ENCODE data around the gene REV3L.

The REV3L gene

DNA sequence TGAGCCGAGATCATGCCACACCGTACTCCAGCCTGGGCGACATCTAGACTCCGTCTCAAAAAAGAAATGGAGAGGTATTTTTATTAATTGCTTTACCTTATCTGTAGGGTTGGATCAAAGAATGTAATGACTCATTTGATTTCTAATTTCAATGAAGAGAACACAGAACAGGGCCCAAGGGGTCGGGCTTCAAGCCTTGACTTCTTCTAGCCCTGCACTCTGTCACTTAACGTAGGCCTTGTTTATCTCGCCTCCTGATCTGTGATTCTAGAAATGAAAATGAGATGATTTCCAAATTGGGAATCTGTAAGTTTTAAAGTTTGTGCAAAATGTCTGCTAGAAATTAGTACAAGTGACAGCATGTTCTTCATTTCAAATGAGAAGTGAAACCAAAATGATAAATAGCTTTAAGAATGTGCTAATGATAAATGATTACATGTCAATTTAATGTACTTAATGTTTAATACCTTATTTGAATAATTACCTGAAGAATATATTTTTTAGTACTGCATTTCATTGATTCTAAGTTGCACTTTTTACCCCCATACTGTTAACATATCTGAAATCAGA, 215.2 kb downstream of the REV3L start:
- H3K27ac ChIP-seq (ENCODE audit: low read depth, low read length) = no peak overlapping the region
- no peak overlapping the region for H3K9ac ChIP-seq (ENCODE audit: low read length)
- no peaks in the 10 kb centered on the region for H3K9me2 ChIP-seq (replicated peaks; ENCODE audit: insufficient read depth, low read length)
- peaks cover 28% of the 10 kb centered on the region; the same call in 1 of the 2 replicates for H3K79me2 ChIP-seq (ENCODE audit: insufficient read depth, low read length)
- H3K4me2 ChIP-seq (ENCODE audit: low read depth, low read length, poor library complexity, severe bottlenecking) = no peak overlapping the region
- 0 out of 2 replicates have a peak, but pooled peaks cover 6% of the 10 kb centered on the region for H3F3A ChIP-seq (ENCODE audit: insufficient read depth)
- H4K20me1 ChIP-seq (ENCODE audit: low read depth, low read length) = no peaks in the 10 kb centered on the region
- TF ChIP-seq EZH2phosphoT487 (conservative IDR thresholded peaks at IDR 0.05; ENCODE audit: low read length) = no peak
- TF ChIP-seq, protein P1, sequence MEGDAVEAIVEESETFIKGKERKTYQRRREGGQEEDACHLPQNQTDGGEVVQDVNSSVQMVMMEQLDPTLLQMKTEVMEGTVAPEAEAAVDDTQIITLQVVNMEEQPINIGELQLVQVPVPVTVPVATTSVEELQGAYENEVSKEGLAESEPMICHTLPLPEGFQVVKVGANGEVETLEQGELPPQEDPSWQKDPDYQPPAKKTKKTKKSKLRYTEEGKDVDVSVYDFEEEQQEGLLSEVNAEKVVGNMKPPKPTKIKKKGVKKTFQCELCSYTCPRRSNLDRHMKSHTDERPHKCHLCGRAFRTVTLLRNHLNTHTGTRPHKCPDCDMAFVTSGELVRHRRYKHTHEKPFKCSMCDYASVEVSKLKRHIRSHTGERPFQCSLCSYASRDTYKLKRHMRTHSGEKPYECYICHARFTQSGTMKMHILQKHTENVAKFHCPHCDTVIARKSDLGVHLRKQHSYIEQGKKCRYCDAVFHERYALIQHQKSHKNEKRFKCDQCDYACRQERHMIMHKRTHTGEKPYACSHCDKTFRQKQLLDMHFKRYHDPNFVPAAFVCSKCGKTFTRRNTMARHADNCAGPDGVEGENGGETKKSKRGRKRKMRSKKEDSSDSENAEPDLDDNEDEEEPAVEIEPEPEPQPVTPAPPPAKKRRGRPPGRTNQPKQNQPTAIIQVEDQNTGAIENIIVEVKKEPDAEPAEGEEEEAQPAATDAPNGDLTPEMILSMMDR (IDR thresholded peaks at IDR 0.05; ENCODE audit: insufficient read depth, low read length, poor library complexity, severe bottlenecking) = no peak
- no peaks in the 10 kb centered on the region for H3K9me3 ChIP-seq (ENCODE audit: insufficient read depth, low read length)
- no peaks in the 10 kb centered on the region for H3K27me3 ChIP-seq (ENCODE audit: low read length)
- H3K4me3 ChIP-seq (ENCODE audit: insufficient read depth, low read length, poor library complexity, severe bottlenecking) = no peak overlapping the region
- H3K36me3 ChIP-seq (ENCODE audit: low read length) = peaks cover 6% of the 10 kb centered on the region; the same call in 1 of the 2 replicates
- H2AFZ ChIP-seq (ENCODE audit: low read depth, low read length, severe bottlenecking) = no peak overlapping the region

DNA sequence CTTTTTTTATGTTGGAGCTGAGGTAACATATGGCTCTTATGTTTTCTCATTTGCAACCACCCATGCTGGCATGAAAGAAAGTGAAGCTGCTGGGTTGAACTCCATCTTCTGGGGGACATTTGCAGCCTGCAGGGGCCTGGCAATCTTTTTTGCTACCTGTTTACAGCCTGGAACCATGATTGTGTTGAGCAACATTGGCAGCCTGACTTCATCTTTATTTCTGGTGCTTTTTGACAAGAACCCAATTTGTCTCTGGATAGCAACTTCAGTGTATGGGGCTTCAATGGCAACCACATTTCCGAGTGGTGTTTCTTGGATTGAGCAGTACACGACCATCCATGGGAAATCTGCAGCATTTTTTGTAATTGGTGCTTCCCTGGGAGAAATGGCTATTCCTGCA, 216.7 kb downstream of the REV3L start:
- Histone ChIP-seq H3K9me3 (ENCODE audit: insufficient read depth, low read length) (no peaks in the 10 kb centered on the region), H3F3A (ENCODE audit: insufficient read depth) (0 out of 2 replicates have a peak, but pooled peaks cover 6% of the 10 kb centered on the region), H3K79me2 (ENCODE audit: insufficient read depth, low read length) (peaks cover 33% of the 10 kb centered on the region), H4K20me1 (ENCODE audit: low read depth, low read length) (no peaks in the 10 kb centered on the region), H3K36me3 (ENCODE audit: low read length) (peaks cover 6% of the 10 kb centered on the region; the same call in 1 of the 2 replicates), H3K9me2 (replicated peaks; ENCODE audit: insufficient read depth, low read length) (no peaks in the 10 kb centered on the region), H2AFZ (ENCODE audit: low read depth, low read length, severe bottlenecking) (no peak overlapping the region), H3K27me3 (ENCODE audit: low read length) (no peaks in the 10 kb centered on the region), H3K9ac (ENCODE audit: low read length) (no peak overlapping the region), H3K4me3 (ENCODE audit: insufficient read depth, low read length, poor library complexity, severe bottlenecking) (no peak overlapping the region), H3K27ac (ENCODE audit: low read depth, low read length) (no peak overlapping the region), H3K4me2 (ENCODE audit: low read depth, low read length, poor library complexity, severe bottlenecking) (no peak overlapping the region)
- TF ChIP-seq, protein P1 (IDR thresholded peaks at IDR 0.05; ENCODE audit: insufficient read depth, low read length, poor library complexity, severe bottlenecking) = no peak
- no peak for TF ChIP-seq EZH2phosphoT487 (conservative IDR thresholded peaks at IDR 0.05; ENCODE audit: low read length)

DNA sequence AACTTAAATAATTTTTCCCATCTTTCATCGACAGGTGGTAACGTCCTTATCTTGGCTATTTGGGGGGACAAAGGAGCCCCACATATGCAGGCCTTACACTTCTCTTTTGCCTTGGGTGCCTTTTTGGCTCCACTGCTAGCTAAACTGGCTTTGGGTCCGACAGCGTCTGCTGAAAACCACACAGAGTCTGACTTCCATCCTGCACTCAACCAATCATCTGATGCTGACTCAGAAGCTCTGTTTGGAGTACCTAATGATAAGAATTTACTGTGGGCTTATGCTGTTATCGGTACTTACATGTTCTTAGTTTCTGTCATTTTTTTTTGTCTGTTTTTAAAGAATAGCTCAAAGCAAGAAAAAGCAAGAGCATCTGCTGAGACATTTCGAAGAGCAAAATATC, 217.2 kb downstream of the REV3L start:
- no peak overlapping the region for H2AFZ ChIP-seq (ENCODE audit: low read depth, low read length, severe bottlenecking)
- H3K27me3 ChIP-seq (ENCODE audit: low read length) = no peaks in the 10 kb centered on the region
- no peaks in the 10 kb centered on the region for H4K20me1 ChIP-seq (ENCODE audit: low read depth, low read length)
- H3F3A ChIP-seq (ENCODE audit: insufficient read depth) = 0 out of 2 replicates have a peak, but pooled peaks cover 6% of the 10 kb centered on the region
- H3K4me3 ChIP-seq (ENCODE audit: insufficient read depth, low read length, poor library complexity, severe bottlenecking) = no peak overlapping the region
- no peaks in the 10 kb centered on the region for H3K9me3 ChIP-seq (ENCODE audit: insufficient read depth, low read length)
- no peaks in the 10 kb centered on the region for H3K9me2 ChIP-seq (replicated peaks; ENCODE audit: insufficient read depth, low read length)
- TF ChIP-seq, protein P1 (IDR thresholded peaks at IDR 0.05; ENCODE audit: insufficient read depth, low read length, poor library complexity, severe bottlenecking) = no peak
- TF ChIP-seq EZH2phosphoT487 (conservative IDR thresholded peaks at IDR 0.05; ENCODE audit: low read length) = no peak
- H3K4me2 ChIP-seq (ENCODE audit: low read depth, low read length, poor library complexity, severe bottlenecking) = no peak overlapping the region
- peaks cover 38% of the 10 kb centered on the region for H3K79me2 ChIP-seq (ENCODE audit: insufficient read depth, low read length)
- H3K27ac ChIP-seq (ENCODE audit: low read depth, low read length) = no peak overlapping the region
- H3K9ac ChIP-seq (ENCODE audit: low read length) = no peak overlapping the region
- peaks cover 6% of the 10 kb centered on the region; the same call in 1 of the 2 replicates for H3K36me3 ChIP-seq (ENCODE audit: low read length)

Data from SU-DHL-6 (cell line).